ENCODE data around the gene FLT1.

GRCh38 chr13:28483313-28483931 is 11.5 kb downstream of the FLT1 start:
- TF ChIP-seq EZH2 (IDR thresholded peaks at IDR 0.05; ENCODE audit: low read length, missing control alignments) (no peak), CTCF (conservative IDR thresholded peaks at IDR 0.05 in 1 of 2, IDR thresholded peaks at IDR 0.05 in 1 of 2; ENCODE audit: low read depth in 1 of 2, low read length in 2 of 2) (no peak)

Measured in fibroblast of lung (primary cell).